Measurements from ENCODE around the gene SPATS1. TPM values are rescaled to one million over a fixed set of nuclear protein-coding genes. Genes with fewer than 3 reads are reported as not detected.
A peak's percentile ranks its signal among the peaks of the same experiment; 100 is the strongest.

Gene SPATS1
- total RNA-seq, 4 donors from 2014 or later = not detected

GRCh38 chr6:44338228-44339122 lies 4.0 kb upstream of the SPATS1 start:
- Histone ChIP-seq H3K4me3 (no peak overlapping the region), H3K9me3 (no peaks in the 10 kb centered on the region), H3K36me3 (no peaks in the 10 kb centered on the region), H3K27ac (no peak overlapping the region), H3K27me3 (peaks cover 14% of the 10 kb centered on the region), H3K4me1 (peaks cover 13% of the 10 kb centered on the region)
- no peak for DNase-seq (ENCODE audit: low spot score in 2 of 2)
- 5% methylated on average over 11 of the region's 11 CpGs for WGBS
- TF ChIP-seq POLR2AphosphoS5 (IDR thresholded peaks at IDR 0.05) (no peak), CTCF (IDR thresholded peaks at IDR 0.05) (peak; percentile 69 to 70)

- no peak for DNase-seq (ENCODE audit: low spot score in 2 of 2)
Measured at GRCh38 chr6:44339301-44339700, 3.1 kb upstream of the SPATS1 start.

GRCh38 chr6:44339763-44340625 lies 2.5 kb upstream of the SPATS1 start:
- no peaks in the 10 kb centered on the region for H3K9me3 ChIP-seq
- WGBS = 84% methylated on average over 7 of the region's 7 CpGs
- TF ChIP-seq CTCF (IDR thresholded peaks at IDR 0.05) (no peak), POLR2AphosphoS5 (IDR thresholded peaks at IDR 0.05) (no peak)
- peaks cover 13% of the 10 kb centered on the region for H3K4me1 ChIP-seq
- DNase-seq (ENCODE audit: low spot score in 2 of 2) = no peak
- H3K36me3 ChIP-seq = no peaks in the 10 kb centered on the region
- no peak overlapping the region for H3K27ac ChIP-seq
- H3K4me3 ChIP-seq = no peak overlapping the region
- H3K27me3 ChIP-seq = peaks cover 17% of the 10 kb centered on the region

More at GRCh38 chr6:44339301-44339700, 3.1 kb upstream of the SPATS1 start:
- TF ChIP-seq CTCF (IDR thresholded peaks at IDR 0.05) = no peak
- TF ChIP-seq EP300 (IDR thresholded peaks at IDR 0.05) = no peak
- no peak for TF ChIP-seq POLR2A (IDR thresholded peaks at IDR 0.05)
- TF ChIP-seq POLR2AphosphoS5 (IDR thresholded peaks at IDR 0.05) = no peak
- peaks cover 17% of the 10 kb centered on the region for H3K27me3 ChIP-seq
- H3K9me3 ChIP-seq = no peaks in the 10 kb centered on the region
- 72% methylated on average over 5 of the region's 5 CpGs for WGBS
- no peaks in the 10 kb centered on the region for H3K36me3 ChIP-seq
- H3K4me1 ChIP-seq = peaks cover 13% of the 10 kb centered on the region
- no peak overlapping the region for H3K4me3 ChIP-seq
- no peak overlapping the region for H3K27ac ChIP-seq

- Histone ChIP-seq H3K27me3 (peaks cover 21% of the 10 kb centered on the region), H3K36me3 (no peaks in the 10 kb centered on the region), H3K27ac (no peak overlapping the region), H3K4me1 (peaks cover 13% of the 10 kb centered on the region), H3K9me3 (no peaks in the 10 kb centered on the region), H3K4me3 (no peak overlapping the region)
- 75% methylated on average over 8 of the region's 8 CpGs for WGBS
- no peak for TF ChIP-seq CTCF (IDR thresholded peaks at IDR 0.05)
- no peak for TF ChIP-seq POLR2A (IDR thresholded peaks at IDR 0.05)
- TF ChIP-seq EP300 (IDR thresholded peaks at IDR 0.05) = no peak
- TF ChIP-seq POLR2AphosphoS5 (IDR thresholded peaks at IDR 0.05) = no peak
- no peak for DNase-seq (ENCODE audit: low spot score in 2 of 2)
Measured at GRCh38 chr6:44341095-44341890, 1.2 kb upstream of the SPATS1 start.

All from suprapubic skin (tissue), 4 donors.